HG03097 (cell line): ENCODE measurements around the gene EFHD1.

ENCODE experiments used
- ATAC-seq: cut with Tn5 transposase; IDR thresholded peaks from one replicate; pipeline ENCODE4 v1.9.1; 2021; ENCODE audit not compliant: unreplicated experiment, low FRiP score

Gene EFHD1

DNA sequence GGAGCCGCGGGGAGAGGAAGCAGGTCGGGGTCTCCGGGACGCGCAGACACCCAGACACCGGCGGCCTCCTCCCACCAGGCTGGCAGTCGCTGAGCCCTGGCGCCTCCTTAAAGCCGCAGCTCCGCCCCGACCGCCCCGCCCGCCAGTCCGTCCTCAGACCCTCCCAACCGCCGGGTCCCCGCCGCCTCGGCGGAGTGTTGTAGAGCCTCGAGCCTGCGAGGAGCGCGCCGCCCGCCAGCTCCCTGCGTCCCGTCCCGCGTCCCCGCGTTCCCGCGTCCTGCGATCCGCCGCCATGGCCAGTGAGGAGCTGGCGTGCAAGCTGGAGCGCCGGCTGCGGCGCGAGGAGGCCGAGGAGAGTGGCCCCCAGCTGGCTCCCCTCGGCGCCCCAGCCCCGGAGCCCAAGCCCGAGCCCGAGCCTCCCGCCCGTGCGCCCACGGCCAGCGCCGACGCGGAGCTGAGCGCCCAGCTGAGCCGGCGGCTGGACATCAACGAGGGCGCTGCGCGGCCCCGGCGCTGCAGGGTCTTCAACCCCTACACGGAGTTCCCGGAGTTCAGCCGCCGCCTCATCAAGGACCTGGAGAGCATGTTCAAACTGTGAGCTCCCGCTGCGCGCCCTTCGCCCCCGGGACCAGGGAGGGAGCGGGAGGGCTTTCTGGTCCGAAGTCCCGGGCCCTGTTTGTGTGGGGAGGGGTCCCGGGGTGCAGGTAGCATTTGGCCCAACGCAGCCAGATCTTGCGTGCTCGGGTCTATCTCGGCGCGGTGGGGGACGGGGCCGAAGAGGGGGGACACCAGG is at the start of gene EFHD1:
TSS of gene EFHD1 (plus strand) at position 192 of the 793 bp plus-strand sequence. CDS start at position 293, 101 bp downstream.
- no peak for ATAC-seq

DNA sequence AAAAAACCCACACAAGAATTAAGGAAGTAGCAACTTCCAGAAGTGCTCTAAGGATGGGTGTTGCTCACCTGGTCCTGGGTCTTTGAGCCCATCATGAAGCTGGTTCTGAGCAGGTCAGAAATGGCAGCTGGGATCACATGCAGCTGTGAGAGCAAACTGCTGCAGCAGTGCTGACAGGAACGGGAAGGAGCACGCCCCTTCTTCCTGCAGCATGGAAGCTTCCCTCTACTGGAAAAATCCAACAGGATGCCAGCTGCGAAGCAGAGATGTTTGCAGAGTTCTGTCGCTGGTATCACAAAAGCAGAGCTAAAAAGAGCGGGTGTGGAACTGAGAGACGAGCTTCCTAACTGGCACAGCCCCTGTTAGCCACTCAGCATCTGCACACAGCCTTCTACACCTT is 49.2 kb upstream of the EFHD1 start:
- ATAC-seq: no peak

DNA sequence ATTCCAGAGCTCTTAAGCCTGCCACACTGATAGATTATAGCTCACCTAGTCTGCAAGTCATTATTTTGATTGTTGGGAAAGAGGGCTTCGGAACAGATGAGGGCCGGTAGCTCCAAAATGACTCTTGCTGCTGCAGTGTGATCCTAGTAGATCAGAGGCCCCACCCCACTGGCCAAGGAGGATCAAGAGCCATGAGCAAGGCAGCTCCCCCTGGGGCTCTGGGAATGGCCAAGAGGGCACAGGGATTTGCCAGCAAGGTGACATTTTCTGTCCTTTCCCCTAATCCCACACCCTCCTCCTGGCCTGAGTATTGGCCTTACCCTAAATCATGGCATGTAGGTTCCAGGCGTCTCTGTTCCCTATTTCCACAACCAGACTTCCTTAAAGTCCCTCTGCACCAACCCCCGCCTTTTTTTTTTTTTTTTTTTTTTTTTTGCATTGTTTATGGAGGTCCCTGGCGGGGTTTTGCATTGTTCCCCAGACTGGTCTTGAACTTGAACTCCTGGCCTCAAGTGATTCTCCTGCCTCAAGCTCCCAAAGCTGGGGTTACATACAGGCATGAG is 46.4 kb upstream of the EFHD1 start:
- no peak for ATAC-seq

DNA sequence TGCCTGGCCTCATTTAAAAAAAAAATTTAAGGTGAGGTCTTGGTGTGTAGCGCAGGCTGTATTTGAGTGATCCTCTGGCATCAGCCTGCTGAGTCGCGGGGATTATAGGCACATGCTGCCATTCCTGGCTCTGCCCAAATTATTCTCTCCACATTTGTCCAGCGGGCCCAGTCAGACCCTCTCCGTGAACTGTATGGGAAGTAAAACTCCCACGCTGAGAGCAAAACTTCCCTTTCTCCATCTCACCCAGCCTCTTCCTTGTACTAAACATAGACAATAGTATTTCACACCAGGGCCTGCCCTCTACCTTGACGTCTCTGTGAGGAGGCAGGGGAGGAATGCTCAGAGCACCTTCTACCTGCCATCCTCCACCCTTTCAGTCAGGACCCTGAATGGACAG is 45.9 kb upstream of the EFHD1 start:
- no peak for ATAC-seq

GRCh38 chr2:232588031-232588430 is 45.4 kb upstream of the EFHD1 start:
- ATAC-seq: no peak

GRCh38 chr2:232588680-232589585 is 44.5 kb upstream of the EFHD1 start:
- no peak for ATAC-seq

- no peak for ATAC-seq
Measured at GRCh38 chr2:232592772-232593395, 40.5 kb upstream of the EFHD1 start.

GRCh38 chr2:232593982-232594381 is 39.4 kb upstream of the EFHD1 start:
- ATAC-seq: no peak

DNA sequence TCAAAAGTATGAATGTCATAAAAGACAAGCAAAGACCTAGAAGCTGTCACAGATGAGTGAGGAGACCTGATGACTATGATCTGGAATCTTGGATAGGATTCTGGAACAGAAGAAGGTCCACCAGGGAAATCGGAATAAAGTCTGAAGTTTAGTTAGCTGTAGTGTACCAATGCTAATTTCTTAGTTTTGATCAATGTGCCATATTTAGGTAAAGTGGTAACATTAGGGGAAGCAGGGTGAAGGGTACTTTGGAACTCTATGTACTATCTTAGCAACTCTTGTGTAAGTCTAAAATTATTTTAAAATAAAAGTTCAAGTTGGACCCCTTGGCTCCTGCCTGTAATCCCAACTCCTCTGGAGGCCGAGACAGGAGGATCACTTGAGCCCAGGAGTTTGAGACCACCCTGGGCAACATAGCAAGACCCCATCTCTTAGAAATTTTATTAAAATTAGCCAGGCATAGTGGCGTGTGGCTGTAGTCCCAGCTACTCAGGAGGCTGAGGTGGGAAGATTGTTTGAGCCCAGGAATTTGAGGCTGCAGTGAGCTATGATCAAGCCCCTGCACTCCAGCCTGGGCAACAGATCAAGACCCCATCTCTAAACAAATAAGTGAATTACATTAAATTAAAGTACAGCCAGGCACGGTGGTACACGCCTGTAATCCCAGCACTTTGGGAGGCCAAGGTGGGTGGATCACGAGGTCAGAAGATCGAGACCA is 35.9 kb upstream of the EFHD1 start:
- ATAC-seq: no peak

DNA sequence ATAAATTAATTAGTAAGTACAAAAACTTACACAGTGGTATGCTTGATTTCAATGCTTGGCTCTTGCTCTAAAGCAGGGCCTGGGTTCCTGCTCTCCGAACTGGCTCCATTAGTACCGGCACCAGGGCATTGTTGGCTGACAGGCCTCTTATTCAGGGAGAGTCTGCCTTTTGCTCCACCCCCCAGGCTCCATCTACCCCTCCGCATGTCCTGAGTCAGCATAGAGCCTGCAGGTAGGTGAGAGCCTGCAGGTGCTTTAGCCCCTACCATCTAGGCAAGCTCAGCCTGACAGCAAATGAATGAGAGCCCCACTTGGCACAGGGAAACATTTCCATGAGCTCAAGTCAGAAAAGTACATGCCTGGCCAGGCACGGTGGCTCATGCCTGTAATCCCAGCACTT is 35.1 kb upstream of the EFHD1 start:
- no peak for ATAC-seq

DNA sequence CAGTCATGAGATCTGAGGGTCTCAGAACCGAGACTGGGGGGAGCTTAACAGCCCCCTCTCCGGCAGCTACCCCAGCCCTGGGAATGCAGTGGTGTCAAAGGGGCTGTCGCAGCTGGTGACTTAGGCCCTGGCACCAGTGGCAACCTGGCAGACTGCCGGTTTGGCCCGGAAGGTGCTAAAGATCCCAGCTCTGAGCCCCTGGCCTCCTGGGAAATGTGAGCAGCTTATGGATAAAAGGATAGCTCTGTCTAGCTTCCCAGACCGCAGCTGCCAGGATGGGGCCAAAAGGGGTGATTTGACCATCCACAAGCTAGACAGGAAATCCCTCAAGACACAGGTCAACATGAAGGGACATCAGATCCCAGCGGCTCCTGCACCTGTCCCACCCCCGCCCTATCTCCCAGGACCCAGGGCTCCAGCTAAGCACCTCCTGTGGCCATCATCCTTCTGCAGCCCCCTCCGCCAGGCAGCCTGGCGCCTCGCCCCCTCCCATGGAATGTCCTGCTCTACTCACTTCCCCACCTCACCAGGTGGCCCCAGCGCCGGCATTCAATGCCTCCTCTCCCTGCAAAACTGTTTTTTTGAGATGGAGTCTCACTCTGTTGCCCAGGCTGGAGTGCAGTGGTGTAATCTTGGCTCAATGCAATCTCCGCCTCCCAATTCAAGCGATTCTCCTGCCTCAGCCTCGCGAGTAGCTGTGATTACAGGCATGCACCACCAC is 33.2 kb upstream of the EFHD1 start:
- ATAC-seq: no peak

GRCh38 chr2:232603283-232603682 is 30.1 kb upstream of the EFHD1 start:
- ATAC-seq: no peak

- ATAC-seq: no peak
Measured at GRCh38 chr2:232604535-232604934, 28.9 kb upstream of the EFHD1 start.

DNA sequence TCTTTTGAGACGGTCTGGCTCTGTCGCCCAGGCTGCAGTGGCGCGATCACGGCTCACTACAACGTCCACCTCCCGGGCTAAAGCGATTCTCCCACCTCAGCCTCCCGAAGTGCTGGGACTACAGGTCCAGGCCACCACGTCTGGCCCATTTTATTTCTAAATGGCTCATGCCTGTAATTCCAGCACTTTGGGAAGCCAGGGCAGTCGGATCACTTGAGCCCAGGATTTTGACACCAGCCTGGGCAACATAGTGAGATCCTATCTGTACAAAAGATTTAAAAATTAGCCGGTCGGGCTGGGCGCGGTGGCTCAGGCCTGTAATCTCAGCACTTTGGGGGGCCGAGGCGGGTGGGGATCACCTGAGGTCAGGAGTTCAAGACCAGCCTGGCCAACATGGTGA is 26.4 kb upstream of the EFHD1 start:
- no peak for ATAC-seq

- ATAC-seq: no peak
Measured at GRCh38 chr2:232609607-232610006, 23.8 kb upstream of the EFHD1 start.

DNA sequence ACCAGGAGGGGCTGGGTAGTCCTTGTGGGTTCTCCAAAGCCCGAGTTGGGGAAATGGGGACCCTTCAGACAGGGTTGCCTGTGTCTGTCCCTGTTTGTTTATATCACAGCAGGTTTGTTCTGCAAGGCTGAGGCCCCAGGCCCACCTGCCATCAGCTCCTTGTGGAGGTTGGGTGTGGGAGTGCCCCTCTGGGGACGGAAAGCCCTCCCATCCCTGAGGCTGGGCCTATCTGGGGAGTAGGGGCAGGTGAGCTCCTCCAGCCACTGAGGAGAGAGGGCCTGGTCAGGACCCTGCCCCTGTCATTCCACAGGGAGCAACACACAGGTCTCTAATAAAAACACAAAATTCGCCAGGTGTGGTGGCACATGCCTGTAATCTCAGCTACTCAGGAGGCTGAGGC is 23.3 kb upstream of the EFHD1 start:
- no peak for ATAC-seq

DNA sequence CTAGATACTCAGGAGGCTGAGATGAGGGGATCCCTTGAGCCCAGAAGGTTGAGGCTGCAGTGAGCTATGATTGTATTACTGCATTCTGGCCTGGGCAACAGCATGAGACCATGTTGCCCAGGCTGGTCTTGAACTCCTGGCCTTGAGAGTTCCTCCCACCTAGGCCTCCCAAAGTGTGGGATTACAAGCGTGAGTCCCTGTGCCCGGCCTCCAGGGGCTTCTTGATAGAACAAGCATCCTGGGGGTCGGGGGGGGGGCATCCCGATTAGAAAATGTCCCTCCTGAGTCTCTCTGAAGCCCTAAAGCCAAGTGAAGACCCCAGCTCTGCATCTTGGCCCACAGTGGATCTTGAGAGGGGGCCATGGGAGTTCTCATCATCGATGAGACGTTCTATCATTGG is 22.3 kb upstream of the EFHD1 start:
- no peak for ATAC-seq

DNA sequence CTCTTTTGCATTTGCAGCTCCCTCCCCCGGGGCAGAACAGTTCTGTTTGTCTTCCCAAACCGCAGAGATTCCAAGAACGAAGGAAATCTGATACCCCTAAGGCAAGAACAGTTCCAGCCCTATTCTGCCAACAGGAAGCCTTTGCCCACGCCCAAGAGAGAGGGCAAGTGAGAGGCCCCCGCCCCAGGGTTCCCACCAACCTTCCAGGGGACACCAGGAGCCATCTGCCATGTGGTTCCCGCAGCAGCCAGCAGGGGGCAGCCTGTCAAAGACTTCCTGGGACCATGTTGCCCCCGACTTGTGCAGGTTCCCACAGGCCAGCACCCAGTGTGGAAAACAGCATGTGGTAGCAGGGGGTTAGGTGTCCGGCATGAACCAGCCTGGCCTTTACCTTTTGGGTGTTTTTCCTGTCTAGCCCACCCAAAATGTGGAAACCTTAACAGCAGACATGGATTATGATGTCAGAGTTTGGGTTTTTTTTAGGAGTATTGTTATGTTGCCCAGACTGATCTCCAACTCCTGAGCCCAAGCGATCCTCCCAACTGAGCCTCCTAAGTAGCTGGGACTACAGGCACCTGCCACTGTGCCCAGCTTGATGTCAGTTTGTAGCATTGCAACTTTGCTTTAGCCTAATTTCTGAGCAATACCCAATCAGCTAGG is 21.7 kb upstream of the EFHD1 start:
- no peak for ATAC-seq

- no peak for ATAC-seq
Measured at GRCh38 chr2:232613538-232614134, 19.8 kb upstream of the EFHD1 start.
